HL-60/S4 treated with retinoic acid at 250 ng/mL for 4 days and 3 days (cell line): ENCODE results near the gene TNFSF10.

Experiments
- in situ Hi-C: fragments of 300-500 bp; cut with MboI; formaldehyde crosslinking; loops from 2 replicates; pipeline ENCODE4 v1.7.0; 2022; ENCODE audit warnings: low sequenced_read_pairs

Gene TNFSF10

DNA sequence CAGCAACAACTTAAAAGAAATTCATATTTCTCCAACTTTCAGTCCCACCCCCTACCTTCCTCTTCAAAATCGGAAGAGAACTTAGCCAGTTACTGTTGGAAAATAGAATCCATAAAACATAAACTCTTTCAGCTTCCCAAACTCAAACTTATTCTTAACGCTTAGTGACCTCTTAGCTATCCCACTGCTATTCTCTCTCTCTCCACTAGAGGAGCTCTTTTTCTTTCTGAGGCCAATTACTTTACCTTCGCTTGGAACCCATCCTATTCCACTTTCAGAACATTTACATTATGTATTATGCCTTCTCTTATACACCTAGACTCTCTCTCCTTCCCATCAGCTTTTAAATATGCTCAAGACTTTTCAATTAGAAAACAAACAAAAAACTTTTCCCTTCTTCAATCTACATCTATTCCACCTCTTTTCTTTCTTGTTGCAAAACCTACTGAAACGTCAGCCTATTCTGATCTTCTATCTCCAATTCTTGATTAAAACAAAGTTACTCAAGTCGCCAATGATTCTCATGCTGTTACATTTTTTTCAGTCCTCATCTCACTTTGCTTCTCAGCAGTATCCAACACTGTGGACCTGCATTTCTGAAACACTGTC, 61.6 kb downstream of the TNFSF10 start:
- in situ Hi-C loops: no loop called here

DNA sequence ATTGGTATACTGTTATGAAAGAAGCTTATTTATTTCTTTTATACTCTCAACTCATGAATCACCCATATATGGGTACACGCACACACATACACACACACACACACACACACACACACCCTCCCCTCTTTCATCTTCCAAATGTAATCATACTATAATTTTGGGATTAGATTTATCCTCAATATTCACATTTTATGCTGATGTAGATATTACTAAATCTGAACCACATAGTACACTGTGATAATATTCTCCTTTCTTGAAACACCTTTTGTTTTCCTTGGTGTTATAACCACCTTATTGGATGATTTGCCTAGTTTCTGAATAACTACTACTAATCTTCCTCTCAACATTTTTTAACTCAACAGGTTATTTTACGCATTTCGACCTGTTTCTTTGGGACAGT, 66.8 kb downstream of the TNFSF10 start:
- in situ Hi-C loops: no loop called here
